Measurements from ENCODE around the gene FABP7. TPM values are rescaled to one million over a fixed set of nuclear protein-coding genes. Genes with fewer than 3 reads are reported as not detected.
A peak's percentile ranks its signal among the peaks of the same experiment; 100 is the strongest.

Gene FABP7
- not detected for total RNA-seq
- polyA plus RNA-seq (ENCODE audit: insufficient read depth, low read depth, low replicate concordance), result not detected
- long read RNA-seq, donor 1, partial matches to known transcripts, result 0 of 1 reads
- long read RNA-seq, donor 1, other reads (novel, unspliced or antisense), result 0 of 1 reads
- long read RNA-seq, donor 2, partial matches to known transcripts, result 0 of 1 reads
- long read RNA-seq, donor 2, other reads (novel, unspliced or antisense), result 0 of 1 reads
- long read RNA-seq, donor 3, partial matches to known transcripts, result 0 of 1 reads
- long read RNA-seq, donor 3, other reads (novel, unspliced or antisense), result 0 of 1 reads
- long read RNA-seq, donor 4, result 0 reads
- long read RNA-seq, donor 5, result 0 reads
- long read RNA-seq, donor 6, result 0 reads
- long read RNA-seq, donor 7, result 0 reads
- long read RNA-seq, donor 8, result 0 reads
- long read RNA-seq, donor 9, partial matches to known transcripts, result 0 of 1 reads
- long read RNA-seq, donor 9, other reads (novel, unspliced or antisense), result 0 of 1 reads
- long read RNA-seq, donor 10, result 0 reads

DNA sequence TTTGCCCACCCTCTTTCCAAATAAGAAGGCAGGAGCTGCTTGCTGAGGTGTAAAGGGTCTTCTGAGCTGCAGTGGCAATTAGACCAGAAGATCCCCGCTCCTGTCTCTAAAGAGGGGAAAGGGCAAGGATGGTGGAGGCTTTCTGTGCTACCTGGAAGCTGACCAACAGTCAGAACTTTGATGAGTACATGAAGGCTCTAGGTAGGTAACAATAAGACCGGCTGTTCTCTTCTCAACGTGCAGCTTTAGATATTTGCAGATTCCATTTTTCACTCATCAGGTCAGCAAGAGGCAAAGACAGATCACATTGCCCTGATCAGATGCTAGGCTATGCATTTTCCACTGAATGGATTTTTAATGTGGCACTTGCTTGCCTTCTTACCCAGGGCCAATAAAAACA, at the start of gene FABP7:
Gene FABP7 (plus strand): TSS at position 50 of the 400 bp plus-strand sequence. CDS start 79 bp downstream, at position 129.
- H3K36me3 ChIP-seq (ENCODE audit: control insufficient read depth in 2 of 3, insufficient read depth in 3 of 3, low read length in 3 of 3), result no peaks in the 10 kb centered on the region
- intact Hi-C loops (cut with DNase I), result no loop called here
- H3K4me3 ChIP-seq (ENCODE audit: low read length in 3 of 3), result no peak within 1 kb of the TSS
- H3K9me3 ChIP-seq (ENCODE audit: control insufficient read depth in 2 of 3, insufficient read depth in 1 of 3, low read length in 3 of 3), result no peaks in the 10 kb centered on the region
- no peak within 1 kb of the TSS for H3K27ac ChIP-seq (ENCODE audit: low read depth in 2 of 2, low read length in 2 of 2)
- H3K4me1 ChIP-seq (ENCODE audit: control insufficient read depth in 2 of 3, insufficient read depth in 2 of 3, low read depth in 1 of 3, low read length in 3 of 3), result no peaks in the 10 kb centered on the region
- TF ChIP-seq, protein P1, sequence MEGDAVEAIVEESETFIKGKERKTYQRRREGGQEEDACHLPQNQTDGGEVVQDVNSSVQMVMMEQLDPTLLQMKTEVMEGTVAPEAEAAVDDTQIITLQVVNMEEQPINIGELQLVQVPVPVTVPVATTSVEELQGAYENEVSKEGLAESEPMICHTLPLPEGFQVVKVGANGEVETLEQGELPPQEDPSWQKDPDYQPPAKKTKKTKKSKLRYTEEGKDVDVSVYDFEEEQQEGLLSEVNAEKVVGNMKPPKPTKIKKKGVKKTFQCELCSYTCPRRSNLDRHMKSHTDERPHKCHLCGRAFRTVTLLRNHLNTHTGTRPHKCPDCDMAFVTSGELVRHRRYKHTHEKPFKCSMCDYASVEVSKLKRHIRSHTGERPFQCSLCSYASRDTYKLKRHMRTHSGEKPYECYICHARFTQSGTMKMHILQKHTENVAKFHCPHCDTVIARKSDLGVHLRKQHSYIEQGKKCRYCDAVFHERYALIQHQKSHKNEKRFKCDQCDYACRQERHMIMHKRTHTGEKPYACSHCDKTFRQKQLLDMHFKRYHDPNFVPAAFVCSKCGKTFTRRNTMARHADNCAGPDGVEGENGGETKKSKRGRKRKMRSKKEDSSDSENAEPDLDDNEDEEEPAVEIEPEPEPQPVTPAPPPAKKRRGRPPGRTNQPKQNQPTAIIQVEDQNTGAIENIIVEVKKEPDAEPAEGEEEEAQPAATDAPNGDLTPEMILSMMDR (IDR thresholded peaks at IDR 0.05; ENCODE audit: borderline replicate concordance, extremely low read depth, insufficient read depth), result no peak
- no peaks in the 10 kb centered on the region for H3K27me3 ChIP-seq (ENCODE audit: control insufficient read depth, insufficient read depth, low read length)
- DNase-seq (no peak), FAIRE-seq (no peak)
- H3K9ac ChIP-seq (ENCODE audit: low read length in 3 of 3), result no peak within 1 kb of the TSS

DNA sequence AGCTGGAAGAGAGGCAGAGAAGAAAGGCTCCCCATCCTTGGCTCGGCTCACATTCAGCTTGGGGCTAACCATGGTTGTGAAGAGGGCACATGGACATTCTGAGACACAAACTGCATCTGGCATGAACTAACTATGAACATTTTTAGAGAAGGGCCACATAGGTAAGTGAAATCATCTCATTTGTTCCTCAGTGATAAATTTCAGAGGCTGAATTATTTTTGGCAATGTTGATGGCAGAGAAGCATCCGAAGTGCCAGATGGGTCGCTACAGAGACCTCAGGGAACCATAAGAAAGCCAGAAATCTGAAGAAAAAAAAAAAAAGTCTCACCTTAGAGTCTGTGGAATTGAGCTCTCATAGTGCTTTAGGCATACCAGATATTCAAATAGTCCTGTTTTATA, 49.2 kb upstream of the FABP7 start:
- no peaks in the 10 kb centered on the region for H3K36me3 ChIP-seq (ENCODE audit: control insufficient read depth in 2 of 3, insufficient read depth in 3 of 3, low read length in 3 of 3)
- H3K9me3 ChIP-seq (ENCODE audit: control insufficient read depth in 2 of 3, insufficient read depth in 1 of 3, low read length in 3 of 3), result no peaks in the 10 kb centered on the region
- intact Hi-C loops (cut with DNase I), result loop anchor here (5.0 kb wide), 1 partner anchor 107 kb away; no protein-coding TSS in a partner anchor
- FAIRE-seq, result no peak
- H3K27me3 ChIP-seq (ENCODE audit: control insufficient read depth, insufficient read depth, low read length), result no peaks in the 10 kb centered on the region
- DNase-seq, result no peak
- TF ChIP-seq, protein P1 (IDR thresholded peaks at IDR 0.05; ENCODE audit: borderline replicate concordance, extremely low read depth, insufficient read depth), result no peak
- no peak overlapping the region for H3K27ac ChIP-seq (ENCODE audit: low read depth in 2 of 2, low read length in 2 of 2)
- H3K4me1 ChIP-seq (ENCODE audit: control insufficient read depth in 2 of 3, insufficient read depth in 2 of 3, low read depth in 1 of 3, low read length in 3 of 3), result no peaks in the 10 kb centered on the region
- no peak overlapping the region for H3K4me3 ChIP-seq (ENCODE audit: low read length in 3 of 3)
- no peak overlapping the region for H3K9ac ChIP-seq (ENCODE audit: low read length in 3 of 3)

DNA sequence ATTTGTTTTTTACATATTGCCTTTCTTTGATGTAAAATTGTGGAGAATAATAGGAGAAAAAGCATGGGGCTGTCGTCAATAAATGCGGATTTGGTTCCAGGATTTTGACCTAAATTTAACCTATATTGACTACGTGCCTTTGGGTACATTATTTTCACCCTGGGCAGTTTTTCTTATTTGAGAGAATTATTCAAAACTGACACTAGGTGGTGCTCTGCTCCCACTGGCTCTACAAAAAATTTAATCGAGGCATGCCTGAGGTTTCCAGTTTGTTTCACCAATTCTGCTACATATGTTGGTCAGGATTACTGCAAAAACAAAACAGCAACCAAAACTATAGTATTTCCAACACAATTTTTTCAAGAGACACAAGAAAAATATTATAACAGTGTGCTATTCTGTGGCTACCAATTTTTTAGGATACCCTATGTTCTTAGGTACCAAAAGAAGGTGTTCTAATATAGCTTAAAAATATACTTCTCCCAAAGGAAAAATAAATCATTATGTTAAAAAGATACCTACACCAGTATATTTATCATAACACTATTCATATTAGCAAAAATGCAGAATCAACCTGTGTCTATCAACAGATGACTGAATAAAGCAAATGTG, 48.6 kb upstream of the FABP7 start:
- TF ChIP-seq, protein P1 (IDR thresholded peaks at IDR 0.05; ENCODE audit: borderline replicate concordance, extremely low read depth, insufficient read depth), result peak; percentile 67
- peak; percentile 54 for FAIRE-seq
- intact Hi-C loops (cut with DNase I), result loop anchor here (5.0 kb wide), 1 partner anchor 106 kb away; no protein-coding TSS in a partner anchor

More for the DNA sequence above, 48.6 kb upstream of the FABP7 start:
- no peaks in the 10 kb centered on the region for H3K9me3 ChIP-seq (ENCODE audit: control insufficient read depth in 2 of 3, insufficient read depth in 1 of 3, low read length in 3 of 3)
- peak in 3 of 5 donors; percentile 18 to 69 (median 62) for DNase-seq
- no peak overlapping the region for H3K4me3 ChIP-seq (ENCODE audit: low read length in 3 of 3)
- no peaks in the 10 kb centered on the region for H3K36me3 ChIP-seq (ENCODE audit: control insufficient read depth in 2 of 3, insufficient read depth in 3 of 3, low read length in 3 of 3)
- no peaks in the 10 kb centered on the region for H3K4me1 ChIP-seq (ENCODE audit: control insufficient read depth in 2 of 3, insufficient read depth in 2 of 3, low read depth in 1 of 3, low read length in 3 of 3)
- no peaks in the 10 kb centered on the region for H3K27me3 ChIP-seq (ENCODE audit: control insufficient read depth, insufficient read depth, low read length)
- H3K9ac ChIP-seq (ENCODE audit: low read length in 3 of 3), result no peak overlapping the region
- no peak overlapping the region for H3K27ac ChIP-seq (ENCODE audit: low read depth in 2 of 2, low read length in 2 of 2)

Measured in kidney (tissue), 22 donors.